Neural cell (in vitro differentiated cells): Measurements from ENCODE around the gene ROGDI.

ENCODE experiments used
- CTCF ChIP-seq: fragments of 450-650 bp; IDR thresholded peaks from 2 replicates; pipeline ENCODE4 v1.5.1; 2014; ENCODE audit warnings: antibody characterized with exemption, mild to moderate bottlenecking, moderate library complexity; ENCODE audit not compliant: poor library complexity, severe bottlenecking
- EZH2 ChIP-seq: fragments of 200-600, 300-800 bp; shearing (Covaris generic), sonication (generic); IDR thresholded peaks from 2 replicates; pipeline ENCODE4 v1.6.1; 2014; ENCODE audit warnings: antibody characterized with exemption, low read length, borderline replicate concordance, mild to moderate bottlenecking; ENCODE audit not compliant: insufficient read depth, poor library complexity, severe bottlenecking
- POLR2AphosphoS5 ChIP-seq: IDR thresholded peaks from 2 replicates; pipeline ENCODE4 v1.6.1; 2012
- SMC3 ChIP-seq: fragments of 450-650 bp; conservative IDR thresholded peaks from 2 replicates; pipeline ENCODE4 v1.6.1; 2014; ENCODE audit warnings: antibody characterized with exemption, mild to moderate bottlenecking, moderate library complexity; ENCODE audit not compliant: poor library complexity
- TAF1 ChIP-seq: IDR thresholded peaks from 2 replicates; pipeline ENCODE4 v1.6.1; 2012; ENCODE audit warnings: low read depth
- TF ChIP-seq, protein P1 (sequence below): IDR thresholded peaks from 2 replicates; pipeline ENCODE4 v1.6.1; 2012; ENCODE audit warnings: borderline replicate concordance

DNA sequence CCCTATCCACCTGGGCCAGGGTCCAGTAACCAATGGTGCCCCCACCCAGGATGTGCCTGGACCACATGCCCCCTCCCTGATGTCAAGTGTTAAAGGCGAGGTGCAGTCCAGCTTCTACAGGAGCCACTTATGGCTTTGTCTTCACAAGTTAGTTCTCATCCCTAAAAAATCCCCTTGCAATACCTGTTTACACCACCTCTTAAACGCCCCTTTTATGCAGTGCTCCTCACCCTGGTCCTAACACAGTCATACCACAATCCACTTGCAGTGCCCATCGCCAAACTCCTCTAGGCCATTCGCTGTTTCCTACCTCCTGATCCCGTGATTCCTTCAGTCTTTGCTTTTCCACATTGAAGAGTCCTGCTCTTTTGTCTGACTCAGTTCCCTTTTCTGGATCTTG is 37.5 kb upstream of the ROGDI start:
- TF ChIP-seq CTCF (no peak), EZH2 (no peak), TAF1 (no peak), POLR2AphosphoS5 (no peak), SMC3 (no peak)
- TF ChIP-seq, protein P1, sequence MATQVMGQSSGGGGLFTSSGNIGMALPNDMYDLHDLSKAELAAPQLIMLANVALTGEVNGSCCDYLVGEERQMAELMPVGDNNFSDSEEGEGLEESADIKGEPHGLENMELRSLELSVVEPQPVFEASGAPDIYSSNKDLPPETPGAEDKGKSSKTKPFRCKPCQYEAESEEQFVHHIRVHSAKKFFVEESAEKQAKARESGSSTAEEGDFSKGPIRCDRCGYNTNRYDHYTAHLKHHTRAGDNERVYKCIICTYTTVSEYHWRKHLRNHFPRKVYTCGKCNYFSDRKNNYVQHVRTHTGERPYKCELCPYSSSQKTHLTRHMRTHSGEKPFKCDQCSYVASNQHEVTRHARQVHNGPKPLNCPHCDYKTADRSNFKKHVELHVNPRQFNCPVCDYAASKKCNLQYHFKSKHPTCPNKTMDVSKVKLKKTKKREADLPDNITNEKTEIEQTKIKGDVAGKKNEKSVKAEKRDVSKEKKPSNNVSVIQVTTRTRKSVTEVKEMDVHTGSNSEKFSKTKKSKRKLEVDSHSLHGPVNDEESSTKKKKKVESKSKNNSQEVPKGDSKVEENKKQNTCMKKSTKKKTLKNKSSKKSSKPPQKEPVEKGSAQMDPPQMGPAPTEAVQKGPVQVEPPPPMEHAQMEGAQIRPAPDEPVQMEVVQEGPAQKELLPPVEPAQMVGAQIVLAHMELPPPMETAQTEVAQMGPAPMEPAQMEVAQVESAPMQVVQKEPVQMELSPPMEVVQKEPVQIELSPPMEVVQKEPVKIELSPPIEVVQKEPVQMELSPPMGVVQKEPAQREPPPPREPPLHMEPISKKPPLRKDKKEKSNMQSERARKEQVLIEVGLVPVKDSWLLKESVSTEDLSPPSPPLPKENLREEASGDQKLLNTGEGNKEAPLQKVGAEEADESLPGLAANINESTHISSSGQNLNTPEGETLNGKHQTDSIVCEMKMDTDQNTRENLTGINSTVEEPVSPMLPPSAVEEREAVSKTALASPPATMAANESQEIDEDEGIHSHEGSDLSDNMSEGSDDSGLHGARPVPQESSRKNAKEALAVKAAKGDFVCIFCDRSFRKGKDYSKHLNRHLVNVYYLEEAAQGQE = no peak
